Right renal cortex interstitium (tissue), 3 donors: ENCODE results near the gene PHRF1. TPM values are rescaled to one million over a fixed set of nuclear protein-coding genes. Genes with fewer than 3 reads are reported as not detected.
"Not testable (repeated sequence)": the region's sequence is repeated elsewhere in the genome, so short reads cannot be mapped to it uniquely, and the experiment has no call there.

Experiments
- DNase-seq, 3 donors: peaks; one replicate each; pipeline ENCODE4 v3.0.0-alpha.2; 2013; ENCODE audit warnings: low read depth in 3 of 3, low spot score in 2 of 3
- polyA plus RNA-seq, 3 donors: library from polyadenylated mRNA; unstranded; fragments of 120-200 nt; gene quantifications; one replicate each; pipeline ENCODE4 v1.2.1, GENCODE V29; 2013; ENCODE audit not compliant: insufficient read length in 3 of 3

The PHRF1 gene
- polyA plus RNA-seq, 3 donors = 17.9 to 20.7 (median 18.4) TPM

GRCh38 chr11:568306-569157 is 7.7 kb upstream of the PHRF1 start:
- peak in 1 of 3 donors; percentile 88 for DNase-seq

GRCh38 chr11:569158-569885 is 6.9 kb upstream of the PHRF1 start:
- DNase-seq = no peak

GRCh38 chr11:571802-572185 is 4.5 kb upstream of the PHRF1 start:
- DNase-seq = no peak

- DNase-seq = no peak
Observed at GRCh38 chr11:573146-573759, 3.0 kb upstream of the PHRF1 start.

GRCh38 chr11:574031-574570 is 2.2 kb upstream of the PHRF1 start:
- DNase-seq = not testable (repeated sequence)

- no peak for DNase-seq
Observed at GRCh38 chr11:574632-575312, 1.5 kb upstream of the PHRF1 start.

GRCh38 chr11:575313-575995 is 816 bp upstream of the PHRF1 start:
- DNase-seq = no peak

- no peak for DNase-seq
Observed at GRCh38 chr11:576811-577610, 741 bp downstream of the PHRF1 start.

GRCh38 chr11:577611-577894 is 1.3 kb downstream of the PHRF1 start:
- no peak for DNase-seq

- no peak for DNase-seq
Observed at GRCh38 chr11:578276-579035, 2.2 kb downstream of the PHRF1 start.

GRCh38 chr11:579830-580601 is 3.7 kb downstream of the PHRF1 start:
- no peak for DNase-seq

- no peak for DNase-seq
Observed at GRCh38 chr11:581342-581741, 5.1 kb downstream of the PHRF1 start.

- no peak for DNase-seq
Observed at GRCh38 chr11:581752-582151, 5.5 kb downstream of the PHRF1 start.

- no peak for DNase-seq
Observed at GRCh38 chr11:584287-584686, 8.0 kb downstream of the PHRF1 start.

- DNase-seq = no peak
Observed at GRCh38 chr11:586376-587316, 10.4 kb downstream of the PHRF1 start.

- DNase-seq = no peak
Observed at GRCh38 chr11:587546-587945, 11.3 kb downstream of the PHRF1 start.

GRCh38 chr11:587978-588380 is 11.7 kb downstream of the PHRF1 start:
- no peak for DNase-seq
